Mononuclear cell (primary cell): ENCODE results near the gene CD300LD. TPM values are rescaled to one million over a fixed set of nuclear protein-coding genes. Genes with fewer than 3 reads are reported as not detected.

ENCODE experiments used
- H3K27me3 ChIP-seq: 2 replicates; pipeline ENCODE4 v1.6.0; 2011; ENCODE audit warnings: low read length, control low read depth; ENCODE audit not compliant: insufficient read depth
- H3K4me1 ChIP-seq: 2 replicates; pipeline ENCODE4 v1.5.1; 2011; ENCODE audit warnings: mild to moderate bottlenecking, low read length, control low read depth; ENCODE audit not compliant: insufficient read depth
- H3K4me3 ChIP-seq: 2 replicates; pipeline ENCODE4 v1.5.1; 2011; ENCODE audit warnings: mild to moderate bottlenecking, low read length, moderate library complexity
- H3K9me3 ChIP-seq: 2 replicates; pipeline ENCODE4 v1.5.1; 2011; ENCODE audit warnings: low read depth, mild to moderate bottlenecking, control low read depth, low read length
- total RNA-seq: library from RNA; depleted of rRNA; stranded (reverse); fragments of >200 nt; gene quantifications from one replicate; pipeline ENCODE4 v1.2.3, GENCODE V29; 2012

The CD300LD gene
- total RNA-seq, 1 donor: 0.73 TPM

- Histone ChIP-seq H3K9me3 (no peaks in the 10 kb centered on the region), H3K27me3 (peaks cover 3% of the 10 kb centered on the region), H3K4me1 (peaks cover 80% of the 10 kb centered on the region), H3K4me3 (peak within 1 kb of the TSS; percentile 61)
These were observed 60.8 kb downstream of the CD300LD start, which contains the start of gene CD300LB for GRCh38 chr17:74531231-74531761. Gene CD300LB, minus strand, starts transcription at chr17:74531475. Its CDS starts 125 bp downstream, at chr17:74531350.

DNA sequence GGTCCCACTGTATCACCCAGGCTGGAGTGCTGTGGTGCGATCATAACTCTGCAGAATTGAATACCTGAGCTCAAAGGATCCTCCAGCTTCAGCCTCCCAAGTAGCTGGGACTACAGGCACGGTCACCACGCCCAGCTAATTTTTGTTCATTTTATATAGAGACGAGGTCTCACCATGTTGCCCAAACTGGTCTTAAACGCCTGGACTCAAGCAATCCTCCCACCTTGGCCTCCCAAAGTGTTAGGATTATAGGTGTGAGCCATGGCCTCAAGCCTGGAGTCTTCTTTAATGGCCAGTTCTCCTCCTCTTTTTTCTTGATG, 61.3 kb downstream of the CD300LD start:
- peaks cover 3% of the 10 kb centered on the region for H3K27me3 ChIP-seq
- H3K9me3 ChIP-seq: no peaks in the 10 kb centered on the region
- H3K4me1 ChIP-seq: peaks cover 85% of the 10 kb centered on the region
- H3K4me3 ChIP-seq: peak overlapping the region; percentile 40

Other genes with a start within 250 kb of the CD300LD start
- gene BTBD17, start 230.4 kb downstream of the CD300LD start, total RNA-seq: not detected
- not detected for gene GPR142, start 224.8 kb downstream of the CD300LD start, total RNA-seq
- 0.31 TPM for gene GPRC5C, start 160.2 kb downstream of the CD300LD start, total RNA-seq
- gene CD300A, start 125.6 kb downstream of the CD300LD start, total RNA-seq: 20.8 TPM
- gene CD300LB, start 60.8 kb downstream of the CD300LD start, total RNA-seq: 44.3 TPM
- gene CD300C, start 46.2 kb downstream of the CD300LD start, total RNA-seq: 10.9 TPM
- gene CD300H, start 24.8 kb downstream of the CD300LD start, total RNA-seq: 0.73 TPM
- gene CD300E, start 31.5 kb upstream of the CD300LD start, total RNA-seq: 64.4 TPM
- gene CD300LF, start 120.6 kb upstream of the CD300LD start, total RNA-seq: 20.5 TPM
- gene RAB37, start 145.0 kb upstream of the CD300LD start, total RNA-seq: 21.8 TPM
- gene NHERF1, start 156.3 kb upstream of the CD300LD start, total RNA-seq: 62.9 TPM
- gene NAT9, start 184.1 kb upstream of the CD300LD start, total RNA-seq: 14.9 TPM